Thyroid gland (tissue), 4 donors: ENCODE measurements around the gene ALG12. TPM values are rescaled to one million over a fixed set of nuclear protein-coding genes. Genes with fewer than 3 reads are reported as not detected.

Experiments used
- DNase-seq, 2 donors: peaks; one replicate each; pipeline ENCODE4 v3.0.0-alpha.2; 2019
- H3K27ac ChIP-seq, 3 donors: fragments of 200-600 bp; sonication (generic); 1 replicate in 2 of 3; 2 replicates in 1 of 3; pipeline ENCODE4 v1.5.1; 2016 to 2019; ENCODE audit warnings: mild to moderate bottlenecking in 1 of 3, moderate library complexity in 1 of 3
- H3K27me3 ChIP-seq: fragments of 200-600 bp; sonication (generic); one replicate; pipeline ENCODE4 v1.5.1; 2019
- H3K36me3 ChIP-seq, 2 donors: fragments of 200-600 bp; sonication (generic); one replicate each; pipeline ENCODE4 v1.5.1; 2016 to 2019
- H3K4me1 ChIP-seq, 2 donors: fragments of 200-600 bp; sonication (generic); one replicate each; pipeline ENCODE4 v1.5.1; 2017 to 2019
- H3K4me3 ChIP-seq, 3 donors: fragments of 200-600 bp; sonication (generic); replicated peaks in 1 of 3; 1 replicate in 2 of 3; 2 replicates in 1 of 3; pipeline ENCODE4 v1.5.1; 2016; ENCODE audit warnings: mild to moderate bottlenecking in 1 of 3
- H3K9me3 ChIP-seq: fragments of 200-600 bp; sonication (generic); one replicate; pipeline ENCODE4 v1.5.1; 2017
- CTCF ChIP-seq, 6 experiments: fragments of 200-600 bp in 3 of 6; fragments of 450-650 bp in 3 of 6; sonication (generic) in 3 of 6; IDR thresholded peaks; one replicate each; pipeline ENCODE4 v1.5.1; 2016 to 2019; ENCODE audit warnings: antibody characterized with exemption in 6 of 6, mild to moderate bottlenecking in 2 of 6, inconsistent platforms in 1 of 6, moderate library complexity in 1 of 6
- POLR2A ChIP-seq, 2 donors: fragments of 450-650 bp; IDR thresholded peaks; one replicate each; pipeline ENCODE4 v1.6.1; 2017; ENCODE audit warnings: antibody characterized with exemption in 2 of 2, mild to moderate bottlenecking in 2 of 2, moderate library complexity in 1 of 2
- WGBS, 2 donors: methylation state at CpG; one replicate each; pipeline ENCODE4 v1.1.5; 2017; 5-methylcytosine and 5-hydroxymethylcytosine counted together
- intact Hi-C: fragments of 100-400 bp; cut with DNase I; formaldehyde crosslinking; loops from one replicate; pipeline ENCODE4 v1.15.1; 2023
- total RNA-seq, 4 donors: library from RNA; depleted of rRNA; stranded (reverse); fragments of >200 nt; gene quantifications; one replicate each; pipeline ENCODE4 v1.2.3, GENCODE V29; 2016

The ALG12 gene
- total RNA-seq, 4 donors from 2014 or later, result 25.5 to 60.5 (median 52.2) TPM

GRCh38 chr22:49925525-49926128 is 7.4 kb upstream of the ALG12 start:
- Histone ChIP-seq H3K9me3 (no peaks in the 10 kb centered on the region), H3K27ac (no peak overlapping the region), H3K36me3 (peaks cover 0 to 30% of the 10 kb centered on the region in 2 donors), H3K4me1 (peaks cover 2 to 18% of the 10 kb centered on the region in 2 donors), H3K27me3 (no peaks in the 10 kb centered on the region), H3K4me3 (no peak overlapping the region)
- WGBS, 2 donors, result 90 to 94% methylated on average over 20 to 24 of the region's 24 CpGs
- TF ChIP-seq CTCF (IDR thresholded peaks at IDR 0.05) (no peak), POLR2A (IDR thresholded peaks at IDR 0.05) (no peak)
- intact Hi-C loops, result loop anchor here (5.0 to 10.0 kb wide), 3 partner anchors 67 to 289 kb away; no protein-coding TSS in a partner anchor
- DNase-seq, result no peak

- DNase-seq, result no peak
- no peak overlapping the region for H3K27ac ChIP-seq
- H3K4me1 ChIP-seq, result peaks cover 3 to 9% of the 10 kb centered on the region in 2 donors
- TF ChIP-seq POLR2A (IDR thresholded peaks at IDR 0.05) (no peak), CTCF (IDR thresholded peaks at IDR 0.05) (no peak)
- H3K4me3 ChIP-seq, result no peak overlapping the region
- H3K9me3 ChIP-seq, result no peaks in the 10 kb centered on the region
- WGBS, 2 donors, result 89 to 91% methylated on average over 7 to 28 of the region's 31 CpGs
- H3K36me3 ChIP-seq, result peaks cover 0 to 35% of the 10 kb centered on the region in 2 donors
- intact Hi-C loops, result loop anchor here (10.0 kb wide), 2 partner anchors 159 to 291 kb away; no protein-coding TSS in a partner anchor
- no peaks in the 10 kb centered on the region for H3K27me3 ChIP-seq
Observed at GRCh38 chr22:49924113-49924833, 6.0 kb upstream of the ALG12 start.

- Histone ChIP-seq H3K4me1 (peaks cover 7 to 8% of the 10 kb centered on the region in 2 donors), H3K9me3 (no peaks in the 10 kb centered on the region), H3K36me3 (peaks cover 0 to 35% of the 10 kb centered on the region in 2 donors), H3K27ac (no peak overlapping the region), H3K4me3 (no peak overlapping the region), H3K27me3 (no peaks in the 10 kb centered on the region)
- intact Hi-C loops, result loop anchor here (10.0 kb wide), 2 partner anchors 159 to 291 kb away; no protein-coding TSS in a partner anchor
- 83% methylated on average over 16 of the region's 16 CpGs for WGBS, 2 donors
- no peak for DNase-seq
- TF ChIP-seq CTCF (IDR thresholded peaks at IDR 0.05) (no peak), POLR2A (IDR thresholded peaks at IDR 0.05) (no peak)
Observed at GRCh38 chr22:49923445-49923844, 5.2 kb upstream of the ALG12 start.

GRCh38 chr22:49922926-49923325 is 4.7 kb upstream of the ALG12 start:
- H3K9me3 ChIP-seq, result no peaks in the 10 kb centered on the region
- H3K27me3 ChIP-seq, result no peaks in the 10 kb centered on the region
- H3K27ac ChIP-seq, result no peak overlapping the region
- no peak for TF ChIP-seq CTCF (IDR thresholded peaks at IDR 0.05)
- no peak for TF ChIP-seq POLR2A (IDR thresholded peaks at IDR 0.05)
- intact Hi-C loops, result loop anchor here (10.0 kb wide), 2 partner anchors 158 to 292 kb away; no protein-coding TSS in a partner anchor
- H3K4me1 ChIP-seq, result peaks cover 7 to 8% of the 10 kb centered on the region in 2 donors
- no peak overlapping the region for H3K4me3 ChIP-seq
- H3K36me3 ChIP-seq, result peaks cover 0 to 35% of the 10 kb centered on the region in 2 donors
- WGBS, 2 donors, result 93 to 98% methylated on average over 7 to 23 of the region's 25 CpGs
- DNase-seq, result no peak

- H3K27me3 ChIP-seq, result no peaks in the 10 kb centered on the region
- no peak overlapping the region for H3K4me3 ChIP-seq
- H3K9me3 ChIP-seq, result no peaks in the 10 kb centered on the region
- no peak overlapping the region for H3K27ac ChIP-seq
- TF ChIP-seq CTCF (IDR thresholded peaks at IDR 0.05) (no peak), POLR2A (IDR thresholded peaks at IDR 0.05) (no peak)
- peaks cover 0 to 35% of the 10 kb centered on the region in 2 donors for H3K36me3 ChIP-seq
- H3K4me1 ChIP-seq, result peaks cover 9 to 11% of the 10 kb centered on the region in 2 donors
- no peak for DNase-seq
- 93 to 95% methylated on average over 12 to 15 of the region's 22 CpGs for WGBS, 2 donors
- intact Hi-C loops, result loop anchor here (10.0 kb wide), 2 partner anchors 158 to 292 kb away; no protein-coding TSS in a partner anchor
Observed at GRCh38 chr22:49922484-49922883, 4.2 kb upstream of the ALG12 start.
